ENCODE results near the gene TMEM117. TPM values are rescaled to one million over a fixed set of nuclear protein-coding genes. Genes with fewer than 3 reads are reported as not detected.

Gene TMEM117
- total RNA-seq, 1 donor, result 22.4 TPM

DNA sequence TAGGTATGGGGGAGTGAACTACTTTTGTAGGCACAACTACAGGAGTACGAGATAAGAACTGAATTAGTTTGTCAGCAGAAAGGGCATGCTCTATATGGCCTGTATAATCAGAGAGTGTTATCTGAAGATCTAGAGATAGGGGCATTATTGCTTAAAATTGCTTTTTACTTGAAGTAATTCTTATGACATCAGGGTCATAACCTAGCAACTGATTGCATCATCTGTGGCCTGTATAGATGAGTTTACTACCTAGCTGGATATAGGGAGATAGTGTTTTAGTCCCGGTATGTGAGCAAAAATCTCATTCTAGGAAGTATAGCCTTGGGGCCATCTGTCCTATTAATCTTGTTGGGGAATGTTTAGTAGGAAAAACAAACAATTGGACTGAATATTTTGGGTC, 142.7 kb downstream of the TMEM117 start:
- no peak overlapping the region for H3K4me3 ChIP-seq (ENCODE audit: insufficient read depth, low read length)
- no peaks in the 10 kb centered on the region for H3K27me3 ChIP-seq (ENCODE audit: insufficient read depth, low read length)
- no peaks in the 10 kb centered on the region for H3K36me3 ChIP-seq (ENCODE audit: insufficient read depth, low read length)
- no peak overlapping the region for H2AFZ ChIP-seq (ENCODE audit: low read length)
- no peak overlapping the region for H3K27ac ChIP-seq (ENCODE audit: low read depth, low read length)
- no peaks in the 10 kb centered on the region for H3K4me1 ChIP-seq (ENCODE audit: insufficient read depth, low read length)
- DNase-seq (ENCODE audit: insufficient read length, low spot score, missing footprints), result no peak
- TF ChIP-seq, protein P1, sequence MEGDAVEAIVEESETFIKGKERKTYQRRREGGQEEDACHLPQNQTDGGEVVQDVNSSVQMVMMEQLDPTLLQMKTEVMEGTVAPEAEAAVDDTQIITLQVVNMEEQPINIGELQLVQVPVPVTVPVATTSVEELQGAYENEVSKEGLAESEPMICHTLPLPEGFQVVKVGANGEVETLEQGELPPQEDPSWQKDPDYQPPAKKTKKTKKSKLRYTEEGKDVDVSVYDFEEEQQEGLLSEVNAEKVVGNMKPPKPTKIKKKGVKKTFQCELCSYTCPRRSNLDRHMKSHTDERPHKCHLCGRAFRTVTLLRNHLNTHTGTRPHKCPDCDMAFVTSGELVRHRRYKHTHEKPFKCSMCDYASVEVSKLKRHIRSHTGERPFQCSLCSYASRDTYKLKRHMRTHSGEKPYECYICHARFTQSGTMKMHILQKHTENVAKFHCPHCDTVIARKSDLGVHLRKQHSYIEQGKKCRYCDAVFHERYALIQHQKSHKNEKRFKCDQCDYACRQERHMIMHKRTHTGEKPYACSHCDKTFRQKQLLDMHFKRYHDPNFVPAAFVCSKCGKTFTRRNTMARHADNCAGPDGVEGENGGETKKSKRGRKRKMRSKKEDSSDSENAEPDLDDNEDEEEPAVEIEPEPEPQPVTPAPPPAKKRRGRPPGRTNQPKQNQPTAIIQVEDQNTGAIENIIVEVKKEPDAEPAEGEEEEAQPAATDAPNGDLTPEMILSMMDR (IDR thresholded peaks at IDR 0.05; ENCODE audit: extremely low read depth, low read depth, low read length), result no peak
- H3K9me3 ChIP-seq (ENCODE audit: low read depth, low read length), result no peaks in the 10 kb centered on the region
- no peaks in the 10 kb centered on the region for H4K20me1 ChIP-seq (ENCODE audit: insufficient read depth, low read length)
- H3K79me2 ChIP-seq (ENCODE audit: insufficient read depth, low read length), result no peaks in the 10 kb centered on the region
- H3K4me2 ChIP-seq (ENCODE audit: insufficient read depth, low read length), result no peak overlapping the region

DNA sequence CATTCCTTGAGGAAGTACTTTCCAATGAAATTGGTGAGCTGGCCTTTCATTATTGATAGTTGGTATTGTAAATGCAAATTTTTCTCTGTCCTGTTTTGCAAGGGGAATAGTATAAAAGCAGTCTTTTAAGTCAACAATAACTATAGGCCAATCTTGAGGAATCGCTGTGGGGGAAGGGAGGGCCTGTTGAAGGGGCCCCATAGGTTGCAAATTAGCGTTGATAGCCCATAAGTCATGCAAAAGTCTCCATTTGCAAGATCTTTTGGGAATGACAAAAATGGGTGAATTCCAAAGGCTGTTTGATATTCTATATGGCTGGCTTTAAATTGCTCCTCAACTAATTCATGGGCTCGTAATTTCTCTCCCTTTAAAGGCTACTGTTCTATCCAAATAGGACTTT, 143.6 kb downstream of the TMEM117 start:
- no peak for DNase-seq (ENCODE audit: insufficient read length, low spot score, missing footprints)
- no peaks in the 10 kb centered on the region for H4K20me1 ChIP-seq (ENCODE audit: insufficient read depth, low read length)
- H2AFZ ChIP-seq (ENCODE audit: low read length), result no peak overlapping the region
- no peaks in the 10 kb centered on the region for H3K27me3 ChIP-seq (ENCODE audit: insufficient read depth, low read length)
- no peaks in the 10 kb centered on the region for H3K36me3 ChIP-seq (ENCODE audit: insufficient read depth, low read length)
- H3K4me3 ChIP-seq (ENCODE audit: insufficient read depth, low read length), result no peak overlapping the region
- no peaks in the 10 kb centered on the region for H3K4me1 ChIP-seq (ENCODE audit: insufficient read depth, low read length)
- H3K9me3 ChIP-seq (ENCODE audit: low read depth, low read length), result no peaks in the 10 kb centered on the region
- no peaks in the 10 kb centered on the region for H3K79me2 ChIP-seq (ENCODE audit: insufficient read depth, low read length)
- TF ChIP-seq, protein P1 (IDR thresholded peaks at IDR 0.05; ENCODE audit: extremely low read depth, low read depth, low read length), result no peak
- H3K4me2 ChIP-seq (ENCODE audit: insufficient read depth, low read length), result no peak overlapping the region
- H3K27ac ChIP-seq (ENCODE audit: low read depth, low read length), result no peak overlapping the region

DNA sequence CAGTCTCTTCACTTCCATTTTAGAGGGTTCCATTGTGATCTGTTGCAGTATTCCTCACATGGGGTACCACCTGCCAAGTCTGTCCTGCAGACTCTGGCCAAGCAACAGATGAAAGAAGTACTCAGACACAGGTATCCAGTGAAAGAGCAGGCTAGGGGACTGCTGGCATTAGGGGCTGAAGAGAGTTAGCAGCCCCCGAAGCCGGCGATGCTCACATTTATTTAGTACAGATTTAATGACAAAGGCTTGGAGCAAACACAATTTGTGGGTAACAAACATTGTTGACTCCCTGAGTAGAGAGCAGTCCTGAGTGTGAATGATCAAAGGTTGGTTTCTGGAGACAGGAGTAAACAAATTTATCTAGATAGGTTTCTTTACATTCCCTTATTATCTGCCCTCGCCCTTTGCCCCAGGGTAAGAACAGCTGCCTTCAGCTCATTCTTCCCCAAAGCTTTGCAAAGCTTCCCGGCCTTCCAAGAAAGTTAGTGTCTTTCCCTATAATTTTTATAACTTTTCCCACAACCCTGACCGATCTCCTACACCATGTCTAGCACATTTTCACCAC, 144.8 kb downstream of the TMEM117 start:
- Histone ChIP-seq H3K27me3 (ENCODE audit: insufficient read depth, low read length) (no peaks in the 10 kb centered on the region), H3K4me1 (ENCODE audit: insufficient read depth, low read length) (no peaks in the 10 kb centered on the region), H3K4me2 (ENCODE audit: insufficient read depth, low read length) (no peak overlapping the region), H2AFZ (ENCODE audit: low read length) (no peak overlapping the region), H3K36me3 (ENCODE audit: insufficient read depth, low read length) (no peaks in the 10 kb centered on the region), H4K20me1 (ENCODE audit: insufficient read depth, low read length) (no peaks in the 10 kb centered on the region), H3K27ac (ENCODE audit: low read depth, low read length) (no peak overlapping the region), H3K79me2 (ENCODE audit: insufficient read depth, low read length) (no peaks in the 10 kb centered on the region), H3K4me3 (ENCODE audit: insufficient read depth, low read length) (no peak overlapping the region), H3K9me3 (ENCODE audit: low read depth, low read length) (no peaks in the 10 kb centered on the region)
- no peak for DNase-seq (ENCODE audit: insufficient read length, low spot score, missing footprints)
- TF ChIP-seq, protein P1 (IDR thresholded peaks at IDR 0.05; ENCODE audit: extremely low read depth, low read depth, low read length), result no peak

DNA sequence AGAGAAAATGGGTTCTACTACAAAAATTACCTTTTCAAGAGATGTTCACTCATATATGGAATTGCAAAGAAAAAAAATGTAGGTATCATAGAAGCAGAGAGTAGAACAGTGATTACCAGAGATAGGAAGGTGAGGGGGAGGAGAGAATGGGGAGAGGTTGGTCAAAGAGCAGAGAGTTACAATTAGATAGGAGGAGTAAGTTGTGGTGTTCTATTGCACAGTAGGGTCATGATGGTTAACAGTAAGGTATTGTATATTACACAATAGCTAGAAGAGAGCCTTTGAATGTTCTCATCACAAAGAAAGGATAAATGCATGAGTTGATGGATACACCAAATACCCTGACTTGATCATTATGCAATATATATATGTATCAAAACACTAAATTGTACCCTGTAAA, 145.8 kb downstream of the TMEM117 start:
- H3K79me2 ChIP-seq (ENCODE audit: insufficient read depth, low read length), result no peaks in the 10 kb centered on the region
- no peak overlapping the region for H2AFZ ChIP-seq (ENCODE audit: low read length)
- no peaks in the 10 kb centered on the region for H3K27me3 ChIP-seq (ENCODE audit: insufficient read depth, low read length)
- H3K4me2 ChIP-seq (ENCODE audit: insufficient read depth, low read length), result no peak overlapping the region
- H3K4me1 ChIP-seq (ENCODE audit: insufficient read depth, low read length), result no peaks in the 10 kb centered on the region
- no peaks in the 10 kb centered on the region for H4K20me1 ChIP-seq (ENCODE audit: insufficient read depth, low read length)
- H3K4me3 ChIP-seq (ENCODE audit: insufficient read depth, low read length), result no peak overlapping the region
- no peaks in the 10 kb centered on the region for H3K36me3 ChIP-seq (ENCODE audit: insufficient read depth, low read length)
- no peak overlapping the region for H3K27ac ChIP-seq (ENCODE audit: low read depth, low read length)
- TF ChIP-seq, protein P1 (IDR thresholded peaks at IDR 0.05; ENCODE audit: extremely low read depth, low read depth, low read length), result no peak
- H3K9me3 ChIP-seq (ENCODE audit: low read depth, low read length), result no peaks in the 10 kb centered on the region
- no peak for DNase-seq (ENCODE audit: insufficient read length, low spot score, missing footprints)

Data from osteoblast (primary cell).